Caco-2 (cell line): ENCODE measurements around the gene CDH12. TPM values are rescaled to one million over a fixed set of nuclear protein-coding genes. Genes with fewer than 3 reads are reported as not detected.

Source experiments
- BruUV-seq: library from RNA; stranded (reverse); fragments of 400-500 nt; replicated peaks from 2 replicates; lab custom pipeline; 2021; lab: Mats Ljungman, UMichigan
- CTCF ChIA-PET: fragments of 300-600 bp; sonication (Branson Sonifier 250); formaldehyde crosslinking; loops from one replicate; lab custom pipeline; 2022; ENCODE audit warnings: antibody characterized with exemption; lab: Charles Lee
- POLR2A ChIA-PET: fragments of 300-600 bp; sonication (Branson Sonifier 250); formaldehyde crosslinking; loops from one replicate; lab custom pipeline; 2022; ENCODE audit warnings: antibody characterized with exemption; lab: Charles Lee
- DNase-seq, 2 experiments: peaks; one replicate each; pipeline versions ENCODE4 v3.0.0 to v3.0.0-alpha.2; 2020 to 2022
- H3K27me3 ChIP-seq: replicated peaks from 2 replicates; pipeline ENCODE4 v1.6.0; 2011; ENCODE audit warnings: low read length; ENCODE audit not compliant: control insufficient read depth, insufficient read depth
- H3K36me3 ChIP-seq: 2 replicates; pipeline ENCODE4 v1.5.1; 2011; ENCODE audit warnings: low read length; ENCODE audit not compliant: control insufficient read depth, insufficient read depth
- H3K4me1 ChIP-seq: fragments of 250-450 bp; sonication (Bioruptor Pico); 2 replicates; pipeline ENCODE4 v1.5.1; 2020; ENCODE audit warnings: mild to moderate bottlenecking
- H3K4me3 ChIP-seq: 2 replicates; pipeline ENCODE4 v1.5.1; 2011; ENCODE audit warnings: low read depth, mild to moderate bottlenecking, control low read depth, low read length
- H3K9me3 ChIP-seq: fragments of 250-450 bp; sonication (Bioruptor Pico); 2 replicates; pipeline ENCODE4 v1.5.1; 2020; ENCODE audit warnings: mild to moderate bottlenecking, moderate library complexity
- H3K27ac Mint-ChIP-seq: one replicate; pipeline ENCODE4 v1.8.0; 2022; ENCODE audit warnings: mixed read lengths; ENCODE audit not compliant: unreplicated experiment
- H3K27me3 Mint-ChIP-seq: one replicate; pipeline ENCODE4 v1.8.0; 2022; ENCODE audit warnings: mixed read lengths; ENCODE audit not compliant: insufficient read depth, unreplicated experiment
- H3K36me3 Mint-ChIP-seq: one replicate; pipeline ENCODE4 v1.8.0; 2022; ENCODE audit warnings: mild to moderate bottlenecking, mixed read lengths; ENCODE audit not compliant: insufficient read depth, unreplicated experiment
- H3K4me1 Mint-ChIP-seq: one replicate; pipeline ENCODE4 v1.8.0; 2022; ENCODE audit warnings: low read depth, mixed read lengths; ENCODE audit not compliant: unreplicated experiment
- H3K4me3 Mint-ChIP-seq: one replicate; pipeline ENCODE4 v1.8.0; 2022; ENCODE audit warnings: mild to moderate bottlenecking, moderate library complexity, mixed read lengths; ENCODE audit not compliant: unreplicated experiment
- H3K9me3 Mint-ChIP-seq: one replicate; pipeline ENCODE4 v1.8.0; 2022; ENCODE audit warnings: mixed read lengths; ENCODE audit not compliant: unreplicated experiment
- CTCF ChIP-seq, 2 experiments: fragments of 200-600 bp in 1 of 2; IDR thresholded peaks; 1 replicate in 1 of 2; 2 replicates in 1 of 2; pipeline versions ENCODE4 v1.5.1 to v1.8.0; 2011 to 2022; ENCODE audit warnings: antibody characterized with exemption in 1 of 2, control low read depth in 1 of 2, inconsistent platforms in 1 of 2, low read depth in 1 of 2, low read length in 1 of 2, mild to moderate bottlenecking in 1 of 2, moderate library complexity in 1 of 2; ENCODE audit not compliant: insufficient read depth in 1 of 2, severe bottlenecking in 1 of 2, unreplicated experiment in 1 of 2
- intact Hi-C: fragments of 100-400 bp; cut with micrococcal nuclease; formaldehyde crosslinking; loops from one replicate; pipeline ENCODE4 v1.10.0; 2022; ENCODE audit not compliant: unreplicated experiment
- total RNA-seq: library from RNA; stranded (reverse); gene quantifications from 2 replicates; pipeline ENCODE4 v1.2.3, GENCODE V29; 2022

Gene CDH12
- total RNA-seq, 1 experiment from 2014 or later, result not detected

- intact Hi-C loops, result no loop called here
- H3K36me3 Mint-ChIP-seq, result no peaks in the 10 kb centered on the region
- H3K9me3 Mint-ChIP-seq, result no peaks in the 10 kb centered on the region
Measured at GRCh38 chr5:22250528-22250927, 602.6 kb downstream of the CDH12 start.

GRCh38 chr5:22249209-22249729 is 603.9 kb downstream of the CDH12 start:
- H3K4me1 ChIP-seq, result no peaks in the 10 kb centered on the region
- Mint-ChIP-seq H3K4me1 (no peaks in the 10 kb centered on the region), H3K36me3 (no peaks in the 10 kb centered on the region), H3K27ac (no peak overlapping the region), H3K9me3 (no peaks in the 10 kb centered on the region), H3K27me3 (peaks cover 11% of the 10 kb centered on the region), H3K4me3 (no peak overlapping the region)
- no peak for DNase-seq
- no TSS peak for BruUV-seq
- CTCF ChIA-PET, result no interaction called here
- intact Hi-C loops, result no loop called here
- POLR2A ChIA-PET, result no interaction called here
- TF ChIP-seq CTCF (IDR thresholded peaks at IDR 0.05; ENCODE audit: insufficient read depth in 1 of 2, low read depth in 1 of 2, low read length in 1 of 2, severe bottlenecking in 1 of 2, unreplicated experiment in 1 of 2), result no peak
- H3K9me3 ChIP-seq, result no peaks in the 10 kb centered on the region
- H3K36me3 ChIP-seq, result no peaks in the 10 kb centered on the region
- H3K27me3 ChIP-seq, result no peaks in the 10 kb centered on the region
- no peak overlapping the region for H3K4me3 ChIP-seq

More at GRCh38 chr5:22250528-22250927, 602.6 kb downstream of the CDH12 start:
- Mint-ChIP-seq H3K4me3 (no peak overlapping the region), H3K4me1 (no peaks in the 10 kb centered on the region), H3K27me3 (peaks cover 9% of the 10 kb centered on the region), H3K27ac (no peak overlapping the region)
- POLR2A ChIA-PET, result no interaction called here
- Histone ChIP-seq H3K9me3 (no peaks in the 10 kb centered on the region), H3K4me3 (no peak overlapping the region), H3K36me3 (no peaks in the 10 kb centered on the region), H3K4me1 (no peaks in the 10 kb centered on the region), H3K27me3 (no peaks in the 10 kb centered on the region)
- DNase-seq, result no peak
- TF ChIP-seq CTCF (IDR thresholded peaks at IDR 0.05; ENCODE audit: insufficient read depth in 1 of 2, low read depth in 1 of 2, low read length in 1 of 2, severe bottlenecking in 1 of 2, unreplicated experiment in 1 of 2), result no peak
- CTCF ChIA-PET, result no interaction called here
- no TSS peak for BruUV-seq

- H3K36me3 ChIP-seq, result no peaks in the 10 kb centered on the region
- intact Hi-C loops, result no loop called here
- DNase-seq, result no peak
- no peaks in the 10 kb centered on the region for H3K36me3 Mint-ChIP-seq
- H3K4me3 ChIP-seq, result no peak overlapping the region
- H3K27me3 ChIP-seq, result no peaks in the 10 kb centered on the region
- H3K9me3 ChIP-seq, result no peaks in the 10 kb centered on the region
- no TSS peak for BruUV-seq
- ChIA-PET CTCF (no interaction called here), POLR2A (no interaction called here)
- TF ChIP-seq CTCF (IDR thresholded peaks at IDR 0.05; ENCODE audit: insufficient read depth in 1 of 2, low read depth in 1 of 2, low read length in 1 of 2, severe bottlenecking in 1 of 2, unreplicated experiment in 1 of 2), result no peak
- no peaks in the 10 kb centered on the region for H3K9me3 Mint-ChIP-seq
- H3K4me1 ChIP-seq, result no peaks in the 10 kb centered on the region
- H3K27me3 Mint-ChIP-seq, result peaks cover 9% of the 10 kb centered on the region
- no peak overlapping the region for H3K4me3 Mint-ChIP-seq
- no peak overlapping the region for H3K27ac Mint-ChIP-seq
- no peaks in the 10 kb centered on the region for H3K4me1 Mint-ChIP-seq
Measured at GRCh38 chr5:22245770-22246169, 607.4 kb downstream of the CDH12 start.
